ENCODE results near the gene ERVW-1. TPM values are rescaled to one million over a fixed set of nuclear protein-coding genes. Genes with fewer than 3 reads are reported as not detected.

The ERVW-1 gene
- total RNA-seq, 1 donor from 2014 or later, result not detected

DNA sequence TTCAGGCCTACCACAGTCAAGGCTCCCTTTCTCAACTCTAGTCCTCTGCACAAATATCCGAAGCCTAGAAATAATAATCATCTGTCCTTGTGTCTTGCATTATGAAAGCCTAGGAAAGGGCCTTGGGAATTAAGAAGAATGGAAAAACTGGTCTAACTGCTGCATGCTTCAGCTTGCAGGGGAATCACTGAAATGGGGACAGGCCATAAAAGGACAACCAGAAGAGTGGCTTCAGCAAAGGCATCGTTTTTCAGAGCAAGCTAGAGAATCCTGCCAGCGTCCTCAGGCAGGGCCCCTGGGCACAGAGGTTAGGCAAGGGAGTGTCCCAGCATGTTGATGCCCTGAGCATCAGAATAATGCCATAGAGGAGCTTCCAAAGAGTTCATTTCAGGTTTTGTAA lies 13.2 kb downstream of the ERVW-1 start:
- Mint-ChIP-seq H3K9me3 (ENCODE audit: unreplicated experiment) (peaks cover 2% of the 10 kb centered on the region), H3K27me3 (ENCODE audit: unreplicated experiment) (peaks cover 3% of the 10 kb centered on the region), H3K27ac (ENCODE audit: unreplicated experiment) (no peak overlapping the region), H3K4me1 (ENCODE audit: low read depth, unreplicated experiment) (no peaks in the 10 kb centered on the region), H3K4me3 (ENCODE audit: unreplicated experiment) (no peak overlapping the region), H3K36me3 (ENCODE audit: unreplicated experiment) (peaks cover 8% of the 10 kb centered on the region)
- TF ChIP-seq, protein P1, sequence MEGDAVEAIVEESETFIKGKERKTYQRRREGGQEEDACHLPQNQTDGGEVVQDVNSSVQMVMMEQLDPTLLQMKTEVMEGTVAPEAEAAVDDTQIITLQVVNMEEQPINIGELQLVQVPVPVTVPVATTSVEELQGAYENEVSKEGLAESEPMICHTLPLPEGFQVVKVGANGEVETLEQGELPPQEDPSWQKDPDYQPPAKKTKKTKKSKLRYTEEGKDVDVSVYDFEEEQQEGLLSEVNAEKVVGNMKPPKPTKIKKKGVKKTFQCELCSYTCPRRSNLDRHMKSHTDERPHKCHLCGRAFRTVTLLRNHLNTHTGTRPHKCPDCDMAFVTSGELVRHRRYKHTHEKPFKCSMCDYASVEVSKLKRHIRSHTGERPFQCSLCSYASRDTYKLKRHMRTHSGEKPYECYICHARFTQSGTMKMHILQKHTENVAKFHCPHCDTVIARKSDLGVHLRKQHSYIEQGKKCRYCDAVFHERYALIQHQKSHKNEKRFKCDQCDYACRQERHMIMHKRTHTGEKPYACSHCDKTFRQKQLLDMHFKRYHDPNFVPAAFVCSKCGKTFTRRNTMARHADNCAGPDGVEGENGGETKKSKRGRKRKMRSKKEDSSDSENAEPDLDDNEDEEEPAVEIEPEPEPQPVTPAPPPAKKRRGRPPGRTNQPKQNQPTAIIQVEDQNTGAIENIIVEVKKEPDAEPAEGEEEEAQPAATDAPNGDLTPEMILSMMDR (IDR thresholded peaks at IDR 0.05; ENCODE audit: partially characterized antibody, unreplicated experiment), result no peak
- DNase-seq, result no peak

DNA sequence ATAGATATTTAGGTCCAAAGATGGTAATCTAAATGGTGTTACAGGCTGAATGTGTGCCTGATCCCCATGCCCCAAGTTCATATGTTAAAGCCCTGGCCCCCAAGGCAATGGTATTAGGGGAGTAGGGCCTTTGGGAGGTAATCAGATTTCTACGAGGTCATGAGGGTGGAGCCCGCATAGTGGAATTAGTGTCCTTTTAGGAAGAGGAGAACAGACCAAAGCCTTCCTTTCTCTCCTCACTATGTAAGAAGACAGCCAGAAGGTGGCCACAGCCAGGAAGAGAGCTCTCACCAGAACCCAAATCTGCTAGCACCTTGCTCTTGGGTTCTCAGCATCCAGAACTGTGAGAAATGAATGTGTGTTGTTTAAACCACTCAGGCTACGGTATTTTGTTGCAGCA lies 15.2 kb downstream of the ERVW-1 start:
- TF ChIP-seq, protein P1 (IDR thresholded peaks at IDR 0.05; ENCODE audit: partially characterized antibody, unreplicated experiment), result no peak
- Mint-ChIP-seq H3K4me1 (ENCODE audit: low read depth, unreplicated experiment) (no peaks in the 10 kb centered on the region), H3K9me3 (ENCODE audit: unreplicated experiment) (peaks cover 2% of the 10 kb centered on the region), H3K27me3 (ENCODE audit: unreplicated experiment) (peaks cover 3% of the 10 kb centered on the region), H3K36me3 (ENCODE audit: unreplicated experiment) (no peaks in the 10 kb centered on the region), H3K27ac (ENCODE audit: unreplicated experiment) (no peak overlapping the region), H3K4me3 (ENCODE audit: unreplicated experiment) (no peak overlapping the region)
- DNase-seq, result no peak

DNA sequence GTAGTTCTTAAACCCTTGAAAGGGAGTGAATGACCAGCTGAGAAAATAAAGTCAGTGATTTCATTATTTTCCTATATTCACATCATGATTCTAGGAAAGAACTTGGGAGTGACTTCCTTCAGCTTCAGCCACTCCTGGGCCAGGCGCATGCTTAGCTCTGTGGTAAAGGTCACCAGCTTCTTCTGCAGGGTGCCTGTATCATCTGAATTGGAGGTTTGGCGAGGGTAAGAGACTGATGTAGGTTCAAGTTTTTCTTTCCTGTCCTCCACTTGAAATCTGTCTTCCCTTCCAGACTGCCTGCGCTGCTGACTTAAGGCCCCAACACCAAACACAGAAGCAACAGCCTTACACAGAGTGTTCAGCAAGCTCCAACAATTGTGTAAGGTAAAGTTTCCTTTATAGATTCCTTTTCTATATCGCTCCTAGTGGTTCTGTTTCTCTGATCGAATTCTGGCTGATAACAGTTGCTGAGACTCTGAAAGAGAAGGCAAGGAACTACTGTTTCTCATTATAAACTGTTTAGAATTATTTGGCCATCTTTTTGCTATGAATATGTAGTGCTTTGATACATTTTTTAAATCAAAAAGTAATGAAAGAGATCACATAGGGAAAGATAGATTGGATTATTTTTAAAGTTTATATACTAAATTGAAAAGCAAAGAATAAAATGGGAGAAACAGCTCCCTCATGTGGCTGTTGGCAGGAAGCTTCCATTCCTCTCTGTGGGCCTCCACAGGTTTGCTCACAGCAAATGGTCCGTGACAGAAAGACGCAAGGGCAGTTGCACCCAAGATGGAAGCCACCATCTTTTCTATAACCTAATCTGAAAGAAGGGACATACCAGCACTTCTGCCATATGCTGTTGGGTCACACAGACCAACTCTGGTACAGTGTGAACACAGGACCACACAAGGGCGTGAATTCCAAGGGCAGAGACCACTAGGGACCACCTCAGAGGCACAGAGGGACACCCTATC lies 16.4 kb downstream of the ERVW-1 start:
- Mint-ChIP-seq H3K27me3 (ENCODE audit: unreplicated experiment) (peaks cover 3% of the 10 kb centered on the region), H3K27ac (ENCODE audit: unreplicated experiment) (no peak overlapping the region), H3K36me3 (ENCODE audit: unreplicated experiment) (no peaks in the 10 kb centered on the region), H3K4me1 (ENCODE audit: low read depth, unreplicated experiment) (no peaks in the 10 kb centered on the region), H3K9me3 (ENCODE audit: unreplicated experiment) (no peaks in the 10 kb centered on the region), H3K4me3 (ENCODE audit: unreplicated experiment) (no peak overlapping the region)
- DNase-seq, result peak; percentile 36
- TF ChIP-seq, protein P1 (IDR thresholded peaks at IDR 0.05; ENCODE audit: partially characterized antibody, unreplicated experiment), result peak; percentile 72

DNA sequence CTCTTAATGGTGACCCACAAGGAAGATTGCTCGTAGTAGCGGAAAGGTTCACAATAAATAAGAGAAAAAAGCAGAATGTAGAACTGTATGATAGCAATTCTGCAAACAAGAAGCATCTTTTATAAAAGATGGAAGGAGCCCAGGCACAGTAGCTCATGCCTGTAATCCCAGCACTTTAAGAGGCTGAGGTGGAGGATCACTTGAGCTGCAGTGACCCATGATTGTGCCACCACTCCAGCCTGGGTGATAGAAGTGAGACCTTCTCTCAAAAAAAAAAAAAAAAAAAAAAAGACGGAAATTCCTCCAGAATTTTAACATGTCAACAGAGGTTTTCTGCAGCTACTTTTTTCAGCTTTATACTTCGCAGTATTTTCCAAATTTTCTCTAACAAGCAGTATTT lies 17.2 kb downstream of the ERVW-1 start:
- H3K36me3 Mint-ChIP-seq (ENCODE audit: unreplicated experiment), result no peaks in the 10 kb centered on the region
- no peaks in the 10 kb centered on the region for H3K4me1 Mint-ChIP-seq (ENCODE audit: low read depth, unreplicated experiment)
- H3K27ac Mint-ChIP-seq (ENCODE audit: unreplicated experiment), result no peak overlapping the region
- no peak for DNase-seq
- no peaks in the 10 kb centered on the region for H3K9me3 Mint-ChIP-seq (ENCODE audit: unreplicated experiment)
- peaks cover 3% of the 10 kb centered on the region for H3K27me3 Mint-ChIP-seq (ENCODE audit: unreplicated experiment)
- no peak overlapping the region for H3K4me3 Mint-ChIP-seq (ENCODE audit: unreplicated experiment)
- TF ChIP-seq, protein P1 (IDR thresholded peaks at IDR 0.05; ENCODE audit: partially characterized antibody, unreplicated experiment), result no peak

DNA sequence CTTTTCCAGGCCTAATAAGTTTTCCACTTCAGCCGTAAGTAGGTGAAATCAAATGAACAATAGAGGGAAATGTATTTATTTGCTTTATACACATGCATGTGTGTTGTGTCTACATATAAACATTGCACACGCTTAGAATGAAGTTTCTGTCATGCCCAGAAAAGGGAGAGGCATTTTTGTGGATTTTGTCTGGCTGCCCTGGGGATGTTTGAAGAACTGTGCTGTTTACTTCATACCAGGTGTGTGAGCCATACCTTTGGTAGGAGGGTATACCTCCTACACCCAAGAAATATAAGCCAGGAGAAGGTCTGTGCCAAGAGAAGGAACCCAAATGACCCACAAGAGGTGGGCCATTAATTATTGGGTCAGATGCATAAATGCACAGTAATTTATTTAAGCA lies 17.6 kb downstream of the ERVW-1 start:
- no peak overlapping the region for H3K27ac Mint-ChIP-seq (ENCODE audit: unreplicated experiment)
- TF ChIP-seq, protein P1 (IDR thresholded peaks at IDR 0.05; ENCODE audit: partially characterized antibody, unreplicated experiment), result no peak
- peaks cover 3% of the 10 kb centered on the region for H3K27me3 Mint-ChIP-seq (ENCODE audit: unreplicated experiment)
- no peaks in the 10 kb centered on the region for H3K36me3 Mint-ChIP-seq (ENCODE audit: unreplicated experiment)
- DNase-seq, result no peak
- no peak overlapping the region for H3K4me3 Mint-ChIP-seq (ENCODE audit: unreplicated experiment)
- H3K9me3 Mint-ChIP-seq (ENCODE audit: unreplicated experiment), result no peaks in the 10 kb centered on the region
- H3K4me1 Mint-ChIP-seq (ENCODE audit: low read depth, unreplicated experiment), result no peaks in the 10 kb centered on the region
